Natural killer cell (primary cell): ENCODE measurements around the gene AKR1B15. TPM values are rescaled to one million over a fixed set of nuclear protein-coding genes. Genes with fewer than 3 reads are reported as not detected.

Experiments
- ATAC-seq, 3 donors: fragments of 150-1000 bp in 2 of 3; fragments of 200-7000 bp in 1 of 3; cut with Tn5 transposase; 1 replicate in 1 of 3; 2 replicates in 2 of 3; pipeline ENCODE4 v1.10.0; 2021; ENCODE audit warnings: mild to moderate bottlenecking in 2 of 3, moderate library complexity in 2 of 3
- DNase-seq, 2 donors: peaks; one replicate each; pipeline versions ENCODE4 v3.0.0 to v3.0.0-alpha.2; 2013 to 2021; ENCODE audit warnings: mixed read lengths in 1 of 2
- H3K27ac ChIP-seq: one replicate; pipeline ENCODE4 v1.5.1; 2013; ENCODE audit warnings: mild to moderate bottlenecking, low read length
- H3K27me3 ChIP-seq: one replicate; pipeline ENCODE4 v1.6.1; 2013; ENCODE audit warnings: low read length; ENCODE audit not compliant: control insufficient read depth, insufficient read depth
- H3K36me3 ChIP-seq: one replicate; pipeline ENCODE4 v1.6.1; 2013; ENCODE audit warnings: low read length; ENCODE audit not compliant: control insufficient read depth, insufficient read depth
- H3K4me1 ChIP-seq: one replicate; pipeline ENCODE4 v1.6.1; 2013; ENCODE audit warnings: low read length; ENCODE audit not compliant: control insufficient read depth, insufficient read depth
- H3K4me3 ChIP-seq: one replicate; pipeline ENCODE4 v1.5.1; 2013; ENCODE audit warnings: low read length
- H3K9me3 ChIP-seq: one replicate; pipeline ENCODE4 v1.6.1; 2013; ENCODE audit warnings: low read length; ENCODE audit not compliant: control insufficient read depth, insufficient read depth
- H3K27ac Mint-ChIP-seq, 2 donors: one replicate each; pipeline ENCODE4 v1.8.0; 2022; ENCODE audit warnings: mild to moderate bottlenecking in 2 of 2, mixed read lengths in 2 of 2, moderate library complexity in 1 of 2
- H3K27me3 Mint-ChIP-seq, 2 donors: one replicate each; pipeline ENCODE4 v1.8.0; 2022; ENCODE audit warnings: low read depth in 2 of 2, mixed read lengths in 2 of 2
- H3K36me3 Mint-ChIP-seq: one replicate; pipeline ENCODE4 v1.8.0; 2022; ENCODE audit warnings: mixed read lengths
- H3K4me1 Mint-ChIP-seq, 2 donors: one replicate each; pipeline ENCODE4 v1.8.0; 2022; ENCODE audit warnings: mixed read lengths in 2 of 2
- H3K4me3 Mint-ChIP-seq: one replicate; pipeline ENCODE4 v1.8.0; 2022; ENCODE audit warnings: mild to moderate bottlenecking, moderate library complexity, mixed read lengths
- H3K9me3 Mint-ChIP-seq, 2 donors: one replicate each; pipeline ENCODE4 v1.8.0; 2022; ENCODE audit warnings: mixed read lengths in 2 of 2
- CTCF ChIP-seq: fragments of 200-600 bp; IDR thresholded peaks from one replicate; pipeline ENCODE4 v1.8.0; 2022; ENCODE audit warnings: antibody characterized with exemption
- WGBS: methylation state at CpG from one replicate; pipeline ENCODE4 v1.1.7; 2013; ENCODE audit warnings: missing lambda C conversion rate; ENCODE audit not compliant: insufficient coverage; 5-methylcytosine and 5-hydroxymethylcytosine counted together
- intact Hi-C: fragments of 100-400 bp; cut with micrococcal nuclease; formaldehyde crosslinking; loops from one replicate; pipeline ENCODE4 v1.14.2; 2022
- total RNA-seq, 4 donors: library from RNA; stranded (reverse); fragments of 120-200 nt in 1 of 4; gene quantifications; one replicate each; pipeline versions ENCODE4 v1.2.3 to v1.2.4, GENCODE V29; 2013 to 2022

AKR1B15 gene
- total RNA-seq, 3 donors from 2014 or later (not counting 1 experiment from before 2014, with no cell fraction given), result not detected

GRCh38 chr7:134616611-134617010, 67.7 kb downstream of the AKR1B15 start:
- Histone ChIP-seq H3K27ac (no peak overlapping the region), H3K4me3 (no peak overlapping the region), H3K4me1 (no peaks in the 10 kb centered on the region), H3K27me3 (peaks cover 3% of the 10 kb centered on the region), H3K9me3 (no peaks in the 10 kb centered on the region), H3K36me3 (no peaks in the 10 kb centered on the region)
- peaks cover 14 to 46% of the 10 kb centered on the region in 2 donors for H3K27me3 Mint-ChIP-seq
- intact Hi-C loops, result no loop called here
- ATAC-seq (no peak), DNase-seq (no peak)
- no peak overlapping the region for H3K27ac Mint-ChIP-seq
- no peaks in the 10 kb centered on the region for H3K9me3 Mint-ChIP-seq
- TF ChIP-seq CTCF, result no peak
- no peaks in the 10 kb centered on the region for H3K4me1 Mint-ChIP-seq
- no peak overlapping the region for H3K4me3 Mint-ChIP-seq
- no peaks in the 10 kb centered on the region for H3K36me3 Mint-ChIP-seq
- 85% methylated on average over 2 of the region's 2 CpGs for WGBS

GRCh38 chr7:134618756-134619530, 70.0 kb downstream of the AKR1B15 start:
- Histone ChIP-seq H3K36me3 (no peaks in the 10 kb centered on the region), H3K27ac (no peak overlapping the region), H3K27me3 (peaks cover 3% of the 10 kb centered on the region), H3K9me3 (no peaks in the 10 kb centered on the region), H3K4me3 (no peak overlapping the region), H3K4me1 (no peaks in the 10 kb centered on the region)
- Mint-ChIP-seq H3K9me3 (no peaks in the 10 kb centered on the region), H3K4me1 (no peaks in the 10 kb centered on the region), H3K27me3 (peaks cover 26 to 58% of the 10 kb centered on the region in 2 donors), H3K27ac (no peak overlapping the region), H3K36me3 (no peaks in the 10 kb centered on the region), H3K4me3 (no peak overlapping the region)
- ATAC-seq, result no peak
- intact Hi-C loops, result no loop called here
- 83% methylated on average over 5 of the region's 5 CpGs for WGBS
- TF ChIP-seq CTCF, result no peak
- no peak for DNase-seq

- Mint-ChIP-seq H3K27me3 (peaks cover 26 to 57% of the 10 kb centered on the region in 2 donors), H3K9me3 (no peaks in the 10 kb centered on the region), H3K4me1 (no peaks in the 10 kb centered on the region), H3K27ac (no peak overlapping the region), H3K36me3 (no peaks in the 10 kb centered on the region), H3K4me3 (no peak overlapping the region)
- Histone ChIP-seq H3K27me3 (peaks cover 5% of the 10 kb centered on the region), H3K9me3 (no peaks in the 10 kb centered on the region), H3K27ac (no peak overlapping the region), H3K4me3 (no peak overlapping the region), H3K36me3 (no peaks in the 10 kb centered on the region), H3K4me1 (no peaks in the 10 kb centered on the region)
- no peak for DNase-seq
- intact Hi-C loops, result no loop called here
- WGBS, result 73% methylated on average over 2 of the region's 2 CpGs
- no peak for TF ChIP-seq CTCF
- no peak for ATAC-seq
These were observed 70.9 kb downstream of the AKR1B15 start for GRCh38 chr7:134619627-134620331.
